Measurements from ENCODE around the gene MDP1. TPM values are rescaled to one million over a fixed set of nuclear protein-coding genes. Genes with fewer than 3 reads are reported as not detected.

The MDP1 gene
- total RNA-seq, 1 experiment from 2014 or later, result 18.8 TPM

GRCh38 chr14:24259282-24260025 lies 43.6 kb upstream of the MDP1 start:
- Histone ChIP-seq H3K4ac (ENCODE audit: low read depth, low read length) (no peak overlapping the region), H3K9me3 (ENCODE audit: control insufficient read depth, low read depth, low read length) (no peaks in the 10 kb centered on the region)
- no peaks in the 10 kb centered on the region; the same call in 1 of the 2 replicates for H3K27me3 Mint-ChIP-seq (ENCODE audit: low read depth)

More at GRCh38 chr14:24259282-24260025, 43.6 kb upstream of the MDP1 start:
- no peak for DNase-seq
- Histone ChIP-seq H4K5ac (ENCODE audit: insufficient read length, low read depth, low read length) (no peak overlapping the region), H3K27me3 (ENCODE audit: insufficient read depth, low read length) (no peaks in the 10 kb centered on the region), H3K56ac (ENCODE audit: insufficient read length, low read depth, low read length) (no peak overlapping the region), H3K9ac (ENCODE audit: extremely low read depth, insufficient read length, low read length) (no peak overlapping the region), H3K23me2 (ENCODE audit: insufficient read length, low read depth, low read length, poor library complexity, severe bottlenecking) (no peaks in the 10 kb centered on the region), H4K20me1 (ENCODE audit: control insufficient read depth, insufficient read depth, insufficient read length) (no peaks in the 10 kb centered on the region), H2BK20ac (ENCODE audit: low read depth, low read length, poor library complexity, severe bottlenecking) (no peak overlapping the region), H3K18ac (ENCODE audit: insufficient read length, low read depth, low read length) (no peak overlapping the region), H3K4me2 (ENCODE audit: insufficient read depth, insufficient read length, low read length) (no peak overlapping the region), H3T11ph (ENCODE audit: low read length) (no peak overlapping the region), H3K23ac (ENCODE audit: insufficient read length, low read depth, low read length) (no peak overlapping the region), H3K79me1 (ENCODE audit: insufficient read depth, low read depth, low read length, poor library complexity, severe bottlenecking) (no peaks in the 10 kb centered on the region), H3K79me2 (ENCODE audit: insufficient read depth, low read length) (no peaks in the 10 kb centered on the region), H3K14ac (ENCODE audit: insufficient read depth, low read length) (no peak overlapping the region), H3K4me1 (ENCODE audit: insufficient read depth, low read length) (no peaks in the 10 kb centered on the region), H2BK120ac (ENCODE audit: low read depth, low read length, poor library complexity, severe bottlenecking) (no peak overlapping the region), H3K27ac (ENCODE audit: insufficient read length, low read depth, low read length) (no peak overlapping the region), H2BK12ac (ENCODE audit: insufficient read length, low read depth, low read length) (no peak overlapping the region), H2AFZ (ENCODE audit: low read length) (no peak overlapping the region), H4K8ac (replicated peaks; ENCODE audit: insufficient read length, low read depth, low read length) (no peak overlapping the region), H2BK15ac (ENCODE audit: low read depth, low read length) (no peak overlapping the region), H2AK5ac (ENCODE audit: insufficient read length, low read length) (no peak overlapping the region), H2BK5ac (ENCODE audit: insufficient read length, low read length) (no peak overlapping the region), H4K91ac (ENCODE audit: insufficient read length, low read depth, low read length) (no peak overlapping the region)
- peak overlapping the region in 1 of 3 experiments; percentile 85; a peak in 1 of 7 replicates for H3K27ac Mint-ChIP-seq
- TF ChIP-seq CTCF (conservative IDR thresholded peaks at IDR 0.05), result no peak
- H3K9me3 Mint-ChIP-seq, result no peaks in the 10 kb centered on the region
- H3K36me3 Mint-ChIP-seq (ENCODE audit: insufficient read depth in 1 of 3, low read depth in 3 of 3), result no peaks in the 10 kb centered on the region
- no peak overlapping the region for H3K4me3 Mint-ChIP-seq
- H3K4me1 Mint-ChIP-seq, result no peaks in the 10 kb centered on the region; a peak in 2 of 4 replicates
- WGBS (ENCODE audit: extremely low coverage, insufficient read length, low lambda C conversion rate), result no CpG with 5 or more reads among the region's 16 CpGs
